ENCODE data around the gene MAEA.

GRCh38 chr4:1265351-1265750 lies 24.3 kb upstream of the MAEA start:
- TF ChIP-seq EED (IDR thresholded peaks at IDR 0.05; ENCODE audit: low read depth): no peak
- TF ChIP-seq EP300 (IDR thresholded peaks at IDR 0.05; ENCODE audit: borderline replicate concordance in 1 of 2, control insufficient read depth in 1 of 2, low read depth in 2 of 2, low read length in 2 of 2): no peak
- no peak for TF ChIP-seq TARDBP (IDR thresholded peaks at IDR 0.05; ENCODE audit: borderline replicate concordance)
- no peak for TF ChIP-seq JUND (IDR thresholded peaks at IDR 0.05; ENCODE audit: low read depth, low read length)
- TF ChIP-seq POLR2A (IDR thresholded peaks at IDR 0.05; ENCODE audit: low read depth, low read length): no peak
- no peak for TF ChIP-seq RAD21 (IDR thresholded peaks at IDR 0.05; ENCODE audit: insufficient read depth, low read depth, low read length)

Measured in GM12878 (cell line).